Activated CD4-positive, alpha-beta T cell treated with anti-CD3 and anti-CD28 coated beads for 48 hours (primary cell): Measurements from ENCODE around the gene PDGFA.

ENCODE experiments used
- DNase-seq: peaks from one replicate; pipeline ENCODE4 v3.0.0-alpha.2; 2020

The PDGFA gene

GRCh38 chr7:534075-534474 lies 14.4 kb upstream of the PDGFA start:
- no peak for DNase-seq

DNA sequence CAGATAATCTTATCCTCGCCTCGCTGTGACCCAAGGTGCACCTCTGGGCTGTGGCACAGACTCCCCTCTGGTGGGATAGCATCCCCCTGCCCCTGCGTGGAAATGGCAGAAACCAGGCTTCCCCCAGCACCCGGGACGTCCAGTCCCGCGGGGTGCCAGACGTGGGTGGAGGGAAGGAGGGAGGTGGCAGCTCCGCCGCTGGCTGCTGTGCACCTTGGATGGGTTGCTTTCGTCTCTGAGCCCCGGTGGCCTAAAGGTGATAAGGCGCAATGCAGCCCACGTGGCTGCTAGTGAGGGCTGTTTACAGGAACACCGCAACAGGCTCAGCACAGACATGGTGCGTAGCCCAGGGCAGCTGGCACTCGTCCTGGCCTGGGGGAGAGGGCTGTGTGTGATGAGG lies 13.6 kb upstream of the PDGFA start:
- no peak for DNase-seq

DNA sequence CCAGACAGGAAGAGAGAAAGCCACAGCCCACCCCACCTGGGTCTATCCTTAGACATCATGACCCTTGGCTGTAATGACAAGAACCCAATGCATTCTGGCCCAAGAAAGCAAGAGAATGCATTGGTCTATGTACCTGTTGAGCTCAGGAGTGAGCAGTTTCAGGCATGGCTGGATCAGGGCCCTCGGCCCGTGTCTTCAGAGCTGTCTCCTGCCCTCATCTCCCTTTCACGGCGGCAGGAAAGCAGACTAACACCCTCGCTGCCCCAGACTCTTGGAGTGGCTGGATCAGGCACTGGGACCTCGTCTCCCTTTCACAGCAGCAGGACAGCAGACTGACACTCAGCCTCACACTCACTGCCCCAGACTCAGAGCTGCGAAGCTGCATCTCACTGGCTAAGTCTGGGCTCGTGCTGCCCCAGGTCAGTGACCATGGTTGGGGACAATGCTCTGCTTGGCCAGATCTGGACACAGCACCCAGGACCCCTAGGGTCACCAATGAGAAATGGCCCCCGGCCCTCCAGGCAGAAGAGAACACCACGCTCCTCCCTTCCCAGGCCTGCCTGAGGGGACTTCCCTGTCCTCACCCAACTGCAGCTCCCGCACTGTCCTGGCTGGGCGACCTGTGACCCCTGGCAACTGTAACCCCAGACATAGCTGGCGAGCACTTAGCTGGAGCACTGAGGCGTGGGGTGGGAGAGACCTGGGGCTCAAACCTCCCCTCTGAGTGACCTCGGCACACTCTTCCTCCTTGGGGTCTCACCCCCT lies 12.9 kb upstream of the PDGFA start:
- no peak for DNase-seq

GRCh38 chr7:531777-532176 lies 12.1 kb upstream of the PDGFA start:
- no peak for DNase-seq

GRCh38 chr7:528451-528850 lies 8.8 kb upstream of the PDGFA start:
- no peak for DNase-seq

DNA sequence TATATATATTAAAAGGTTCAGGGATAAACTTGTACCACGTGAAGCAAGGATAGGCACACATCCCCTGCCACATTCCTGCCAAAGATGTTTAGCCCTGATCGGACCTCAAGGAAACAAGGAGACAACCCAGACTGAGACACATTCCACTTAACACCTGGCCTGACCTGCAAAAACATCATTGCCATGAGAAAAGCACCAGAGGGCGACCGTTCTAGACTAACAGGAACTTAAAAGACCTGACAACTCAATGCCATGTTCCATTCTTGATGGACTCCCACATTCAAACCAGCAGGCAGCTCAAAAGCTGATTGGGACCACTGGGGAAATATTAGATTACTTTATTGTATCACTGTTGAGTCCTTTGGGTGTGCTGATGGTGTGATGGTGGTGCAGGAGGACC lies 8.1 kb upstream of the PDGFA start:
- DNase-seq, result no peak

DNA sequence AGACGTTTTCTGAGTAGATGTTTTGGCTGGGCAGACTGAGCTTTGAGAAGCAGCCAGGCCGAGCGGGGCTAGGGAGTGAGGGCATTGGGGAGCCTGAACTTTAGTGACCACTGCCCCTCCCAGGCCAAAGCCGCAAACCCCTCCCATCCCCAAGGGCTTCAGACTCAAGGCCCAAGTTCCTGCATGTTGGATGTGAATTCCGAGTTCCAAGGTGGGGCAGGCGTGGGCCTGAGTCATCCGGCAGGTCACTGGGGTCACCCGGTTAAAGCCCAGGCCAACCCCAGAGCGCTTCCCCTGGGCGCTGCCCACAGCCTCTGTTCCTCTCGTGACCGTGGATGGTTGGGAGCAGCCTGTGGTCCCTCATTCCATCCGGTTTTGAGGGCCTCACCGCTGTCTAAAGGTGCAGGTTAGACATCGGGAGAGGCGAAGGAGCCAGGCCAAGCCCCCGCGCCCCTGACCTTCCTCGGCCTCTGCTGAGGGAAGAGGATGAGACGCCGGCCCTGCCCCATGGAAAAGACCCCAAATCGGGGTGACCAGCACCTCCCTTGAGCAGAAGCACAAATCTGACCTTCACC lies 6.9 kb upstream of the PDGFA start:
- DNase-seq, result no peak

DNA sequence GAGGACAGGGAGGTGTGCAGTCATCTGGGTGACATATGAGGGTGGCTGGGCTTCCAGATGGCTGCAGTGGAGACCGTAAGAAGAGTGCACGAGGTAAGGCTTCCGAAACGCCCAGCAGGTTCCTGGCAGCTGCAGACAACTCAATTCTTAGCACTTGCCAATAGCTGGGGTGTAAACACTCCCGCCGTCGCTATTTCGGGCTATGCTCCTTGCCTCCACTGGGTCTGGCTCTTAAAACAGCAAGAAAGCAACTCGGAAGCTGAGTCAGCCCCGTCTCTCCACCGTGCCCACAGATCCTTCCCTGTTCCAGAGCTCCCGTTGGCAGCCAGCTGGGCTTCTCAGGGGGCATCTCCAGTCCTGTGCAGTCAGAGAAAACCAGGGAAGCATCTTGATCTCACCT lies 6.1 kb upstream of the PDGFA start:
- DNase-seq, result no peak

- DNase-seq, result no peak
Measured at GRCh38 chr7:524800-525199, 5.2 kb upstream of the PDGFA start.

DNA sequence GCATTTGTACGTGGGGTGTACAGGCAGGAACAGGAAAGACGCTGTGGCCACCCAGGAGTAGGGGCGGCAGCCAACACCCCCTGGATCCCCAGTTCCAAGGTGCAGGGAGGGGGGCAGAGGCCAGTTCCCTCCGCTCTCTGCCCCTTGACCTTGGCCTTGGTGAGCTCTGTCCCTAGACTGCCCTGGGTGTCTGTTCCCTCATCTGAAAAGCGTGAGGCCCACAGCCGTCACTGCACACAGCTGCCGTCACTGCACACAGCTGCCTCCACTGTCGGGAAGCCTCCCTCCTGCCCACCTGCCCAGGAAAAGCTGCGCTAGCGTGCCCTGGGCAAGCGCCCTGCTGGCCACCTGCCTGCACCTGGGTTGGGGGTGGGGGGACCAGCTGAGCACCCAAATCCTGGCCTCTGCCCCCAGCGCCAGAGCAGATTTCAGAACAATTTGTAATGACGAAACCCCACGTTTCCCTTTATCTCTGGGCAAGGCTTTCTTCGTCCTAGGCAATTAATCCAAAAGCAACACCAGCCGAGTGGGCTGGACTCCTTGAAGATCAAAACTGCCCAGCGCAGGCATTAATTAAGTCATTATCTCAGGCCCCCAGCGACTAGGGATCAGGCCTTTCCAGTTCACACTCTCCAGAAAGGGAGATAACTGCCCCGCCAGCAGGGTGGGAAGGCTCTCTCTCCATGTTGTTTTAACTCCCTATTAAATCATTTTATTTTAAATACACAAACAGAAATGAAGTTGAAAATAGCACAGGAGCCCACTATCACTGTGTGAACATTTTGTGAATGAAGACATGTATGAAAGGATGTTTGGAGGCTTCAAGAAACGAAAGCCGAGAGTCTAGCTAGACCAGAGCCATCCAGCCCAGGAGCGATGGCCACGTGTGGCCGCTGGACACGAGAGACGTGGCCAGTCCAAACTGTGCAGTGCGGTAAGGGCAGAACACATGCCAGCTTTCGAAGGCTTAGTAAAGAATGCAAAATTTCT lies 4.0 kb upstream of the PDGFA start:
- no peak for DNase-seq

- DNase-seq, result no peak
Measured at GRCh38 chr7:522951-523314, 3.3 kb upstream of the PDGFA start.

GRCh38 chr7:522071-522950 lies 2.7 kb upstream of the PDGFA start:
- peak; percentile 26 for DNase-seq

- DNase-seq, result peak; percentile 34
Measured at GRCh38 chr7:521221-522070, 1.8 kb upstream of the PDGFA start.

DNA sequence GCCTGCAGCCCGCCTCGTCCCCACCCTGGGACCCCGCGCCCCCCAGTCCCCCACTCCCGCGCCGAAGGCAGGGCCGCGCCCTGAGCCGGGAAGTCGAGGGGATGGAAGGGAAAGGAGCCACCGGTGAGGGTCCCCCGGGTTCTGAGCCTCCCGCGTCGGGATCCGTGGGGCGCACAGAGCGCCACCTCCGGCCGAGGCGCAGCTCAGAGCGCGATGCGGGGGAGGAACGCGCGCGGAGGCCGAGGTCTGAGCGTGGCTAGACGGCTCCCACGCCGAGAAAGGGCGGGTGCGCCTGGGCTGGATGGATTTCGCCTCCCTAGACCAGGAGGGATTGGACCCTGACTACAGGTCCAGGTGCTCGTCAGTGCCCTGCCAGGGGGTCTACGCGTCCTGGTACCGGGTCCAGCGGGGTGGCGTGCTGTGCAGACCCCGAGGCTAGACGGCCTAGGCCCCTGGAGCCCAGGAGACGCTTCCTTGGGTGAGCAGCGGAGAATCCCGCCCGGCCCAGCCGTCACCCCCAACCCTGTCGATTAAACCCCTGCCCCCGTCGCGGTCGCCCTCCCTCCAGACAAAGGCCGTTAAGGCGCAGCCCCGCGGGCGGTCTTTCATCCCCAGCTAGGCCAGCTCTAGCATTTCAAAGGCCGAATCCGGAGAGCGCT lies 986 bp upstream of the PDGFA start:
- no peak for DNase-seq

- peak; percentile 61 for DNase-seq
Measured at GRCh38 chr7:518630-519483, 789 bp downstream of the PDGFA start.

- DNase-seq, result peak; percentile 46
Measured at GRCh38 chr7:517774-518629, 1.6 kb downstream of the PDGFA start.

- peak; percentile 56 for DNase-seq
Measured at GRCh38 chr7:516606-517456, 2.8 kb downstream of the PDGFA start.

DNA sequence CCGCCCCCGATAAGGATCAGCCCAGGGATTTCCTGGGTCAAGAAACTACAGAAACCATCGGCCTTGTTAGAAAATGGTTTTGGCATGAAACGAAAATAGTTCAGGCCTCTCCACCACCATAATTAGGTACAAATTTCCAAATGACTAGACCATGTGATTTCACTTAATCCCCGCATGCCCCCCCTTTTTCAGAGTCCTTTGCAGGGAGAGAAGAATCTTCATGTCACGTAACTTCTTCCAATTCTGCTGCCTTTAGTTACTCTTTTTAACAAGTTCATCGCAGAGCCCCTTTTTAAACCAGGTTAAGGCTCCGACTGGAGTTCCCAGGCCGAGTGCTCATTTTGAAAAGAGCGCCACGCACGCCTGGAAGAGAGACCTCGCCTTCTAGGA lies 3.4 kb downstream of the PDGFA start:
- no peak for DNase-seq
